Measurements from ENCODE around the gene LHX4.

Gene LHX4

DNA sequence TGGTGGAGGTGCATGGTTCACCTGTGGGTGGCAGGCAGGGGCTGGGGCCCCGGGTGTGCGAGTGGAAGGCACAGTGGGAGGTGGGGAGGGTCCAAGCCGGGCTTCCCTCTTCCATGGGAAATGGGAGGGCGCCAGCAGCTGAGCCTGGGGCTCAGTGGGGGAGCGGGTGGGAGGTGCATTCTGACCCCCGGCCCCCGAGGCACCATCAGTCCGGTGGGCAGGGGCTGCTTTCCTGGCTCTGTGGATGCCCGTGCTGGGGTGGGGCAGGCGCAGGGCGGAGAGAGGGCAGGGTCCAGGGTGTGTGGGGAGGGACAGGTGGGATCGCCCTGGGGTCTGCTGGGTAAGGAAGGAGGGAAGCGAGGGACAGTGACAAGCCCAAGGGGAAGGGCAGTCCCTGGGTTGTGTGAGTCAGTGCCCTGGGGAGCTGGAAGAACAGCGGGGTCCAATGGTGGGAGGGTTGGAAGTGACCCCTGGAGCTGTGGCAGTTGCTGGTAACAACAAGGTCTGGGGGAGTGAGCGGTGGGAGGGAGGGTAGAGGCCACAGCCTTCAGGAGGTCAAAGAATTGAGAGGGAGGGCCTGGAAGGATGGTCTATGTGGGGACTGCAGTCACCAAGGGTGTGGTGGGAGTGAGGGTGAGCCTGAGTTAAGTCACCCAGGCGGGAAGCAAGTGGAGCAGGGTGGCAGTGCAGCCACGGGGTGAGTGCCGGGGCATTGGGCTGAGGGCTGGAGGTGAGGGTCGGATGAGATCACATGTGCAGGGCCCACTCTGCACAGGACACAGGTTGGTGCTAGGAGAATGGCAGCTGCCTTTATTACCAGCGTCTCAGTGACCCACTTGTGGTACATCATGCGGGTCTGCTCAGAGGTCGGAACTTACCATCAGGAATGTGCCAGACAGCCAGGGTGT, 29.6 kb downstream of the LHX4 start:
- no peak for DNase-seq

DNA sequence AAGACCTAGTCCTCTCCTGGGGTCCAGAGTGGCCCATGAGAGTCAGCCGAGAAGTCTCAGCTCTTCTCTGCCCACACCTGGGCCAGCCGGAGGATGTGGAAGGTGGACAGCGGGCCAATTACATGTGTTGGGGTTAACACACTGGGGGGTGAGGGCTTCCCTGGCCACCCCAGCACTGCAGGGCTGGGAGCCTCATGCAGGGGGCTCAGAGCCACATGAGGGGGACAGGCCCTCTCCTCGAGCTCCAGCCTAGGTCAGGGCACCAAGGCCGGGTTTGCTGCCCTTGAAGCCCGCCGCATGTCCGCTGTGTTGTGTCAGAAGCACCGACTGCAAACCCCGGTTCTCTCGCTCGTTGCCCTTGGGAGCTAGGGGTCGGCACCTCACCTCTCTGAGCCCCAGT, 30.5 kb downstream of the LHX4 start:
- no peak for DNase-seq

DNA sequence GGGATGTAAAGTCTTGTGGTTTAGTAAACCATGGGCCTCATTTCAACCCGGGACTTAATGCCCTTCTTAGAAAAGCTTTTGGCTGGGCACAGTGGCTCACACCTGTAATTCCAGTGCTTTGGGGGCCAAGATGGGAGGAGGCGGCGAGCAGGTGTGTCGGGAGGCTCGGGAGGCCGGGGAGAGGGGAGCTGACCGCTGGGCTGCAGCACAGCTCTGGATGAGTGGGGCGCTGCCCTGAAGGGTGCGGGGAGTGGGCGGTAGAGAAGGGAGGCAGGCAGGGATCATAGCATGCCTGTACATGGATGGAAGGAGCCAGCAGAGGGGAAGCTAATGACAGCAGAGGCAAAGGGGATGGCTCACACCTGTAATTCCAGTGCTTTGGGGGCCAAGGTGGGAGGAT, 31.0 kb downstream of the LHX4 start:
- DNase-seq = no peak

DNA sequence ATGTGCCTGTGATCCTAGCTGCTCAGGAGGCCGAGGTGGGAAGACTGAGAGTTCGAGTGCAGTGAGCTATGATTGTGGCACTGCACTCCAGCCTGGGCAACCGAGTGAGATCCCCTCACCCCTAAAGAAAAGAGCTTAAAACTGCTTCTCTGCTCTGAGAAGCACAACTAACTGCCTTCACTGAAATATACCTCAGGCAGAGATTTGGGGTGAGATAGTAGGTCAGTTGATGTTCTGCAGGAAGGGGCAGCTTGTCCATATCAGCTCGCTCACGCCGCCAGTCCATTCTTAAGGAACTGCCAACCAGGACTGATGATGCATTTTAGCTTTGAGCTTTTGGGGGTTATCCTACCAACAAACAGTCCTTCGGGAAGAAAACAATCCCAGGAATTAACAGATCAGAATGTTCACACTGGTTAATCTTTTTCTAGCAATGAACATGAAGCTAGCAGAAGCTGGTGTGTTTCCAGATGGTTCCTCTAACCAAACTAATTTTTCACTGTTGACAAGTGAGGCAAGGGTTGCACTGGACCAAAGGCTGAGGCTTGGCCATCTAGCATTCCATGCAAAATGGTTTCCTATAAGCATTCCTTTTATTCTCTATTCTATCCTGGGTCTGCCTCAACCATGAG, 31.6 kb downstream of the LHX4 start:
- no peak for DNase-seq

DNA sequence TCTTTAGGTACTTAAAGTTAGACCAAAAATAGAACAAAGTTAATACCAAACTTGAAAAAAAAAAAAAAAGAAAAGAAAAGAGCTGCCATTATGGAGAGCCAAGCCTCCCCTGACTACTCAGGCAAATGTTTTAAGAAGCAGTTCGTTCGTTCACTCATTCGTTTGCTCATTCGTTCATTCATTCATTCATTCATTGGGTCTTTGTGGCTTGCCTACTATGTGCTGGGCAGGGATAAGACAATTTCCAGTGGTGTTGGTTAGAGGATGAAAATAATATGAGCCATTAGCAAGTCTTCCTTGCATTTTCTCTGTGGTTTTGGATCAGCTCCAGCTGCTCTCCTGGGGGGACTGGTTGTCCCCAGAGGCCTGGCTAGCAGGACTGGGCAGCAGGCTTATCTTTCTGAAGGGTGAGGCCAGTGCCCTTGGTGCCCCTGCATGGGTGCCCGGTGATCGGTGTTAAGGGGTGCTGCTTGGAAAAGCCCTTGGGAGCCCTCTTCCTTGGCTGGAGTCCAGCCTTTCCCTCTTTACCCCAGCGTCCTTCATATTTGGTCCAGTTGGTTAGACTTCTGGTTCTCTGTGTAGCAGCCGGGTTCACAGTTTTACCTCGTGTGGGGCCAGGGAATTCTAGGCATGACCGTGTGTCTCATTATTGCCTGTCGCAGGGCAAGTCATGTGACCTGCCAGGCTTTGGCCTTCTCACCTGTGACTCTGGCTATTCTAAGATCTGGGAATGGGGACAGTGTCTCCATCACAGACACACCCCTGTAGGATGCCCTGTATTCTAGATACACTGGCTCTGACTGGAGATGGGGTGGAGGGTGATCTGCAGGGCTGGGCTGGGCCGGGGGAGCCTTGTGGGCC, 32.8 kb downstream of the LHX4 start:
- DNase-seq = no peak

DNA sequence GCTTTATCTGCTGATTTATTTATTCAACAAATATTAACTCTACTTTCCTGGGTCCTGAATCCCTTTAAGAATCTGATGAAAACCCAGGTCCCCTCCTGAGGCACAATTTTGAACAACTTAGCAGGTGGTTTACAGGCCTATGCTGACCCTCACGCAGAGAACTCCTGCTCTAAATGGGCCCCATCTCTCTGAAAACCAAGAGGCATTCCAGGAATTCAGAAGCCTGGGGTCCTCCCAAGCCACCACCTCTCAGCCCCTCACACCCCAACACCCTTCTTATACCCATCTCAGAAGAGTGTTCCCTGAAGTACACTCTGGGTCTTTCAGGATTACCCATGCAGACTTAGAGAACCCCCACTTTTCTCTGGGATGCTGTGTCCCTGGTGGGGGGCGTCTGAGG, 34.5 kb downstream of the LHX4 start:
- no peak for DNase-seq

DNA sequence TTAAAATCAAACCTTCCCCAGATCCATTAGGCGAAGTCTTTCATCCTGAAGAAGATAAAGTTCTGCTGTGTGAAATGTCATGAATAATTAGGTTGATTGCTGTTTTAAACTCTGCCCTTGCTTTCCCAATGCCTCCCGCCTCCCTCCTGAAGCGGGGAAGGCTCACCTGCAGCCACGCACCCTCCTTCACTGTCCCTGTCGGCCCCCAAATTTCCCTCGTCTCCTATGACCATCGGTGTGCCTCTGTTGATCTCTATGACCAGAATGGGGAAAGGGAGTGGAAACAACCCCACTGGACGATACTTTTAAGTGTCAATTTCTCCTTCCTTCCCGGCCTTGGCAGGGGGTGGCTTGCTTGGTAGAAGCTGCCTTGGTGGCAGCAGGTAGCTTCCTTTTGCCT, 35.1 kb downstream of the LHX4 start:
- no peak for DNase-seq

DNA sequence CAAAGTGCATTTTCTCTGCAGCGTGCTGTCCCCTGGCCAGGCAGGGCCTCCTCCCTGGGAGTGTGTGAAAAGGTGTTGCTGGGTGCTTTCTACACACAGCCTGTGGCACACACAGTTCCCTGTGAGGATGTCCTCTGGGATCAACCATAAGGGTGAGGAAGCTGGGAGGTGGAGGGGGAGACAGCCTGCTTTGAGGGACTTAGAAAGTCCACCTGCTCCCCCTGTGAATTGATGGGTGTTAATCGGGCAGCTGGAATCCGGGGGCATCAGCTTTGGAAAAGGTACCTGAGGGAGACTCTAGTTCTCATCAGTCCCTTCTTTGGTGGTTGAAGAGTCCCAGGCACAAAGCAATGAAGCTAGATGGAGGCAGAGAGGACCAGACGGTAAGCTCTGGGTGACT, 35.8 kb downstream of the LHX4 start:
- DNase-seq = no peak

DNA sequence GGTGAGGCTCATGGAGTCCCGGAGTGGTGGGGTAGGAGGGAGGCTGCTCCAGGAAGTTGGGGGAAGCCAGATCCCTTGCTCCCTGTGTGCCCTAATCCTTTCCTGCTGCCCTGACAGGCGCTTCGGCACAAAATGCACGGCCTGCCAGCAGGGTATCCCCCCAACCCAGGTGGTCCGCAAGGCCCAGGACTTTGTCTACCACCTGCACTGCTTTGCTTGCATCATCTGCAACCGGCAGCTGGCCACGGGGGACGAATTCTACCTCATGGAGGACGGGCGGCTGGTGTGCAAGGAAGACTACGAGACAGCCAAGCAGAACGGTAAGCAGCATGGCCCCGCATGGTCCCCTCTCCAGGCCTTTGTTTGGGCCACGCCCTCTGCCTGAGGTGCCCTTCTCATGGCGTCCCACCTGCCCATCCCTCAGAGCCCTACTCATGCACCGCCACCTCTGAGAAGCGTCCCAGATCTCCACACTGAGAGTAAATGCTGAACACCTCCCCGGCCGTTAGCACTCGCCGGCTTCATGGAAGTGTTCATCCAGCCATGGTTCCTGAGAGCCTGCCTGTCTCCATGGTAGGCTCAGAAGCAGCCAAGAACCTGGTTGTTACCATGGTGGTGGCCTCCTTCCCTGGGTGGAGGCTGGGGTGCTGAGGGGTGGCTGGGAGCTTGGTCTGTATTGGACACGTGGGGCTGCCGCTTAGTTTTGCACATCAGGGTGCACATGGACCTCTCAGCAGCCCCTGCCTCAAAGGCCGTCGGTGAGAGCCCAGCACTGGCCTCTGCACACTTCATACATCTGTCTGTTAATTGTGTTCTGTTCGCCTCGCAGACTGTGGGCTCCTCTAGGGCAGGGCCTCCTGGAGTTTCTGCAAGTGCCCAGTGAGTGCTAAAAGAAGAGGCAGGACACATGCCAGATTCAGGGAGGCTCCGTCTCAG, 36.5 kb downstream of the LHX4 start:
- no peak for DNase-seq

DNA sequence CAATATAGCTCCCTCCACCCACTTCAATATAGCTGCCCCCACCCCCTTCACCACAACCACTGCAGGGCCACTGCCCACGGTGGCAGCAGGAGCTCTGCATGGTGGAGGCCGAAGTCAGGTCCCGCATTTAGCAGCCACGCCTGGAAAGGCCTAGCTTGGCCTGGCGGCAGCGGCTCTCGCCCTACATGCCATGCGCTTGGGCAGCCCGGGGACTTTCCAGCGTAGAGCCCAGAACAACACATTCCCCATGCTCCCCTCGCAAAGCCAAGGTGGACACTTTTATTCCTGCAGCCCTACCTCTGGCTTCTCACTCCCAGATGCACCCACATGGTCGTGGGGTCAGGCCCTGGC, 37.1 kb downstream of the LHX4 start:
- no peak for DNase-seq

DNA sequence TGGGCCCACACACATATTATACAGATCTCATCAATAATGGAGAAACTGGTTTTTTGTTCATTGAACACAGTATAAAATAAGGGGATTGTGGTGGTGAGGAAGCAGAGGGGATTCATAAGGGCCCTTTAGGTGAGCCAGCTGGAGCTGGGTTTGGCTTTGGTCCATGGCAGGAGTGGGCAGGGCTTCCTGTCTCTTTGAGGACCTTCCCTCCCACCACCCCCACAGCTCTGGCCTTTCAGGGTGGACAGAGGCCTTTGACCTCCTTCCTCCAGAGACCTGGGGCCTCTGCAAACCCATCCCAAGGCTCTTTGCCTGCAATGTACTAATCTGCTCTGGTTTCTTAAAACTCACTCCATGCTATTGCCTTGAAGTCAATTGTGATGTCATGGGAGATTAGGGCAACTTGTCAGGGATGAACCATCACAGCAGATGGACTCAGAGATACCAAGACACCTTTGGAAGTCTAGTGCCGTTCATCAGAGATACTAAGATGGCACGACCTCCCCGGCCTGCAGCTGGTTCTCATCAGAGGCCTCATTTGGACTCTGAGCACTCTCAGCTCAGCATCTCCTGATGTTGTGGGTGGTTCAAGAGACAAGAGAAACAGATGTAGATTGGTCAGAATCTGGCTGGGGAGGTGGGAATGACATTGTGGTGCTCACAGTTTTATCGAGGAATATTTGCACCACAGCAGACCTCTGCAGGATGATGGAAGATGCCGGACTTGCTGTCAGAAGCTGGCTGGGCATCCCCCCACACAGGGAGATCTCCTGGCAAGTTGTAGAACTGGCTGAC, 37.9 kb downstream of the LHX4 start:
- no peak for DNase-seq

DNA sequence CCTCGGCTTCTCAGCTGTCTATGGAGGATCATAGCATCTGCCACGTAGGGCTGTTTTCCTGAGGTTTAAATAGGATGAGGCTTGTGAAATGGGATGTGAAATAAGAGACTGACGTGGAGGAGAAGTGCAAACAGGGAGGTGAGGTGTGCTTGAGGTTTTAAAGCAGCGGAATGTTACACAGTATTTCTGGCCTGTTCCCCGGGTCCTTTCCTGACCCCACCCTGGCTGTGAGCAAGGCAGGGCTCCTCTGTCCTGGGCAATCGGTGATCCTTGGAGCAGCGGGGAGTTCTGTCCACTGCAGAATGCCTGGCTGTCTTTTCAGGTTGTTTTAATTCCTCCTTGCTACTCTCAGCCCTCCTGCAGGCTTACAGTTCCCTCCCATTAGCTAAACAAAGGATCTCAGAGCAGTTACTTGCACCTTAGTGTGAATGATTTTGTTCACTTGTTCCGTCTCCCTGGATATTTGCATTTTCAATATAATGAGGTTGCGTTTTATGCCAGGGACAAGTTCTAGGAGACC, 38.6 kb downstream of the LHX4 start:
- no peak for DNase-seq

DNA sequence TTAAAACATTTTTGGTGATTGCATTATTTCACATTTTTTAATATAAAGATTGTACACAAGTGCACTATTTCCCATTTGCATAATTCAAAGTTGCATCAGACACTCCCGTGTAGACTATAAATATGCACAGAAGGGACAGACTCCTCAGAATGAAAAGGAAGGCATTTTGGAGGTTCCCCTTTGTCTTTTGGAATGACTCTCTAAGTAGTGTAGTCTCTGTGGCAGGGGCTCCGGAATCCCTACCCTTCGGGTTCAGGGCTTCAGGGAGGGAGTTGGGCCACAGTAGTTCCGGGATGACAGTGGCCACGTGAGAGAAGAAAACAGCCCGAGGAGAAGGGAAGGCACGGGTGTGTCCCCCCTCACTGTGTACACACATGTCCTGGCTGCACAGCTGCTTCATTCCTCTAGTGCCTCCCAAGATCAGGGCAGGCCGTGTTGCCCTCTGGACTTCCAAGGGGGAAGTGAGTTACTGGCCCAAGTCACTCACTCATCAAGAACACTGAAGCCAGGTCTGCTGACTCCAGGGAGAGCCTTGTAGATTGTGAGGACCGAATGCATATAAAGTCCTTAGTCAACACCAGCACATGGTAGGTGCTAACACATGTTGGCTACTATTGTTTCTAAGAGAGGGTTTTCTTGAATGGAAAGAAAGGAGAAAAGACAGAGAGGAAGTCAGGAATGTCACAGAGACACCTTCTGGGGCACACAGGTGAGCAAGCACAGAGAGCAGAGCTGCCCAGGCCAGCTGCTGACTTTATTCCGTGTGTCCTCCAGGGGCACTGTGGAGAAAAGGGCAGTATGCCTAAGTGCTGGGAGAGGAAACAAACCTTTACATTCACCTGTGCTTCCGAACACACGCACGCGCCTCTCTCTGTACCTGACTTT, 39.8 kb downstream of the LHX4 start:
- DNase-seq = no peak

DNA sequence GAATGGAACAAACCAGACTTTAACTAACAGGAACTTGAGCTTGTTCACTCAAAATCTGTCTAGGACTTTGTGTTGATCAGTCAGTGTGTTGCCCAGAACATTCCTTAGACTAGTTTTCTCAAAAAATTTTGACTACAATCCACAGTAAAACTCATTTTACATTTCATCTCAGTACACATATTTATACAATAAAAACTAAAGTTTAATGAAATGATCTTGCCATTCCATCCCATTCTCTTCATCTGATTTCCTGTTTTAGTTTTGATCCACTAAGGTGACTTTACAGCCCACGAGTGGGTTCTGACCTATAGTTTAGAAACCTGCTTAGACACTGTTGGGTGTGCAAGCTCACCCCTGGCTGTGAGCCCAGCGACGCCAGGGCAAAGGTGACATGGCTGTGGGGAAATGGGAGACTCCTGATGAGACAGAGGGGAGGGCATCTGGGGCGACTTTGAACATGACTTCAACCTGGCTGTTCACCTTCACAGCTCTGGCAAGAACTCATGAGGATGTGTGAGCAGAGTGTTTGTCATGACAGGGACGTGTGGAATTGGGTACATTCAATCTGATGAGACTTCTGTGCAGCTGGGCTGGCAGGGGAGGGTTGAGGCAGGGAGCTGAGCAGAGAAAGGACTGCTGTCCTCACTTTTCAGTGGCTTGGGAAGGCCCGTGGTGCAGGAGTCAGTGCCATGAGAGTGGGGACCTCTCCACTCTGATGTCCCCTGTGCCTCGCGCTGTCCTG, 40.6 kb downstream of the LHX4 start:
- no peak for DNase-seq

DNA sequence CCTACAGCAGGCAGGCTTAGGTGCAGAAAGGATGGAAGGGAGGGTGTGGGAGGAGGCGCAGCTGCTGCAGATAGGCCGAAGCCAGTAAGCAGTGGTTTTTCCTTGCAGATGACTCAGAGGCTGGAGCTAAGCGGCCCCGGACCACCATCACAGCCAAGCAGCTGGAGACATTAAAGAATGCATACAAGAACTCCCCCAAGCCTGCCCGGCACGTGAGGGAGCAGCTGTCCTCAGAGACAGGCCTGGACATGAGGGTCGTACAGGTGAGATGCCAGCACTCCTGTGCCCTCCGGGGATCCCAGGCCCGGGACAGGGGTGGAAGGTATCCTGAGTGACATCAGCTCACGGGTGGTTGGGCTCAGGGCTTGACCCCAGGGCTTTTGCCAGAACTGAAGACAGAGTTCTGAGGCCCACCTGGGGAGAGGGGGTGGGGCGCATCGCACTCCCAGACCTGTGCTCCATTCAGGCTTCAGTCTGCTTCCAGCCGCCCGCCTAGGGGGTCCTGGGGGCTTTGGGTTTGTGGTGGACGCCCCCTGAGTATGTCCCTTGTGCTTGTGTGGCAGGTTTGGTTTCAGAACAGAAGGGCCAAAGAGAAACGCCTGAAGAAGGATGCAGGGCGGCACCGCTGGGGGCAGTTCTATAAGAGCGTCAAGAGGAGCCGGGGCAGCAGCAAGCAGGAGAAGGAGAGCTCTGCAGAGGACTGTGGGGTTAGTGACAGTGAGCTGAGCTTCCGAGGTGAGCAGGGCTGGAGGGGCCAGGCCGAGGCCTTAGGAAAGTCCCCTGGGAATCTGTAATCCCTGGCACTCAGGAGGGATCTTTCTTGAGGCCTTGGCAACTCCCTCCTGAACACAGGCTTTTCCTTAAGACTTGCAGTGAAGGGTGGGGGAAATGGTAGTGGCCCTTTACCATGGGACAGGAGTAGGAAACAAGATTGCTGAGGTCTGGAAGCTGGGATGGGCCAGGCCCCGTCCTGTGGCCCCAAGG, 41.5 kb downstream of the LHX4 start:
- DNase-seq = no peak

DNA sequence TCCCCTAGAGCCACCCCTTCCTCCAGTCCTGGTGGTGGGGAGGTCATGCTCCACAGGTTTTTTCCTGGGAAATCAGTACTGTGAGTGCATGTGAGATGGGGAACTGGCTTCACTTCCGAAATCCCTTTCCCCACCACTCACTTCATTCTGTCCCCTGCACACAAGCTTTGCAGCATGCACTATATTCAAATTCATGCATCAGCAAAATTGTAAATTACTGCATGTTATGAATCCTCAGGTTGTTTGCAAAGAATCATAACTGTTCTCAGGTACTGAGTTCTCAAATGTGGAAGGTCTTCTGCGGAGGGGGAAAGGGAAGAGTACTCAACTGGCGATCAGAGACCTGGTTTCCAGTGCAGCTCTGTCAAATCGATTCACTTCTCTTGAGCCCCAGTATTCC, 42.3 kb downstream of the LHX4 start:
- no peak for DNase-seq

DNA sequence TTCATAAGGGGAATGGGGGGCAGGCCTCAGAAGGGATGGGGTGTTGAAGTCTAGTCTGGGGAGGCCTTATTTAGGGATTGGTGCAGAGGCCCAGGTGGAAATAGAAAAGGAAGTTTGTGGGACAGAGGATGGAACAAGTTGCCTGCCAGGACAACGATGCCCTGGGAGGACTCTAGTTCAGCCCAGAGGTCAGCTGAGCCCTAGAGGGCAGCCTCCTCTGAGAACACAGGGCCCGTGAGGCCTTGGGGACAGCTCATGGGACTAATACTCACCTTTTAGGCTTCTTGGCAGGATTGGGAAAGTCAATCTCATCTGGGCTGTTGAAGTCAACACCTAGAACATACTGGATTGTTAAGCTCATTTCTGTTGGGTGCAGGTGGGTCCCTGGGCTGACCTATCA, 43.0 kb downstream of the LHX4 start:
- DNase-seq = no peak

DNA sequence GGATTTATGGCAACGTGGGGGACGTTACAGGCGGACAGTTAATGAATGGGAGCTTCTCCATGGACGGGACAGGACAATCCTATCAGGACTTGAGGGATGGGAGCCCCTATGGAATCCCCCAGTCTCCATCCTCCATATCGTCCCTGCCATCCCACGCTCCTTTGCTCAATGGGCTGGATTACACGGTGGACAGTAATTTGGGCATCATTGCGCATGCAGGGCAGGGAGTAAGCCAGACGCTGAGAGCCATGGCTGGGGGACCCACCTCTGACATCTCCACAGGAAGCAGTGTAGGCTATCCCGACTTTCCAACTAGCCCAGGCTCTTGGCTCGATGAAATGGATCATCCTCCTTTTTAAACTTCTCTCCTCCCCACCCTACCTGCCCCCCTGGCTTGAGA, 44.2 kb downstream of the LHX4 start:
- DNase-seq = no peak
